GM12892 (cell line): ENCODE measurements around the gene COL18A1.
"Not testable (repeated sequence)": the region's sequence is repeated elsewhere in the genome, so short reads cannot be mapped to it uniquely, and the experiment has no call there.

ENCODE experiments used
- DNase-seq: peaks from one replicate; pipeline ENCODE4 v3.0.0; 2011; ENCODE audit not compliant: insufficient read length
- FAIRE-seq: peaks from 2 replicates; lab custom pipeline; 2011; peaks lifted over from hg19 to GRCh38; lab: Jason Lieb, UNC
- POLR2A ChIP-seq: IDR thresholded peaks from 2 replicates; pipeline ENCODE4 v1.6.1; 2011; ENCODE audit warnings: low read depth, low read length, control low read depth
- POLR2AphosphoS5 ChIP-seq: IDR thresholded peaks from 2 replicates; pipeline ENCODE4 v1.6.1; 2011; ENCODE audit warnings: low read depth, low read length, control low read depth
- TAF1 ChIP-seq: IDR thresholded peaks from 2 replicates; pipeline ENCODE4 v1.6.1; 2011; ENCODE audit warnings: low read depth, mild to moderate bottlenecking, control low read depth, low read length, borderline replicate concordance

COL18A1 gene

DNA sequence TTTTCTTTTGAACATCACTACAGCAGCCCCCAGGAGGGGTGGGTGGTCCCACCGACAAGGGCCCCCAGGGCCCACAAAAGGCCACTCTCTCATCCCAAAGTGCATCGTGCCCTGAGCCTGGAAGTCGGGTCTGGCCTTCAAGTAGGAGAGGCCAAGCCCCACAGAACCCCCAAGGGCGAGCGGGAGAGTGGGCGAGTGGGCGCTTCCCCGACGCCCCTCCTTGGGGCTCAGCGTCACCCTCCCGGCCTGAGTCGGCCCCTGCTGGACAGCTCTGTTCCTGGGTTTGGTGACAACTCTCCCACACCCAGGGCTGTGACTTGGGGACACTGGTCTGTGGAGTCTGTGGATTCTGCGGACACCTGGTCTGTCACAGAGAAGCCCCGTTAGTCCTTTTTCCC is 42.2 kb upstream of the COL18A1 start:
- no peak for DNase-seq
- FAIRE-seq: no peak
- TF ChIP-seq POLR2A: no peak
- TF ChIP-seq POLR2AphosphoS5: no peak
- no peak for TF ChIP-seq TAF1

GRCh38 chr21:45363272-45363671 is 41.7 kb upstream of the COL18A1 start:
- DNase-seq, FAIRE-seq: not testable (repeated sequence)

- TF ChIP-seq POLR2A (no peak), POLR2AphosphoS5 (no peak), TAF1 (no peak)
- FAIRE-seq (no peak), DNase-seq (peak; percentile 62)
Observed at GRCh38 chr21:45363921-45364467, 41.0 kb upstream of the COL18A1 start.

- DNase-seq (no peak), FAIRE-seq (no peak)
- no peak for TF ChIP-seq POLR2AphosphoS5
Observed at GRCh38 chr21:45364468-45365185, 40.3 kb upstream of the COL18A1 start.

DNA sequence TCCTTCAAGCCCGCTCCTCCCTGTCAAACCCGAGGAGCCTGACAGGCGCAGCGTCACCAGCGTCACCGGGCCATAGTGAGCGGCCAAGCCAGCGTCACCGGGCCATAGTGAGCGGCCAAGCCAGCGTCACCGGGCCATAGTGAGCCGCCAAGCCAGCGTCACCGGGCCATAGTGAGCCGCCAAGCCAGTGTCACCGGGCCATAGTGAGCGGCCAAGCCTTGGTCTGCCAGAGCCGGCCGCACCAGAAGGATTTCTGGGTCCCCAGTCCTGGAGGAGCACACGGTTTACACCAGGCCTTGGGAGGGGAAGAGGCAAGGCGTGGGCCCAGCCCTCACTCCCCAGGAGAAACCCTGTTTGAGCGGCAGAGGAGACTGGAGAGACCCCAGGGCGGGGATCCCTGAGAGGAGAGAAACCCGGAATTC is 39.8 kb upstream of the COL18A1 start:
- no peak for DNase-seq
- TF ChIP-seq TAF1 (no peak), POLR2A (no peak), POLR2AphosphoS5 (no peak)
- FAIRE-seq: no peak

GRCh38 chr21:45365608-45366241 is 39.2 kb upstream of the COL18A1 start:
- DNase-seq (no peak), FAIRE-seq (no peak)
- no peak for TF ChIP-seq POLR2A
- TF ChIP-seq TAF1: no peak
- TF ChIP-seq POLR2AphosphoS5: no peak

GRCh38 chr21:45366476-45366875 is 38.5 kb upstream of the COL18A1 start:
- TF ChIP-seq POLR2A (no peak), TAF1 (no peak), POLR2AphosphoS5 (no peak)
- FAIRE-seq (no peak), DNase-seq (no peak)

DNA sequence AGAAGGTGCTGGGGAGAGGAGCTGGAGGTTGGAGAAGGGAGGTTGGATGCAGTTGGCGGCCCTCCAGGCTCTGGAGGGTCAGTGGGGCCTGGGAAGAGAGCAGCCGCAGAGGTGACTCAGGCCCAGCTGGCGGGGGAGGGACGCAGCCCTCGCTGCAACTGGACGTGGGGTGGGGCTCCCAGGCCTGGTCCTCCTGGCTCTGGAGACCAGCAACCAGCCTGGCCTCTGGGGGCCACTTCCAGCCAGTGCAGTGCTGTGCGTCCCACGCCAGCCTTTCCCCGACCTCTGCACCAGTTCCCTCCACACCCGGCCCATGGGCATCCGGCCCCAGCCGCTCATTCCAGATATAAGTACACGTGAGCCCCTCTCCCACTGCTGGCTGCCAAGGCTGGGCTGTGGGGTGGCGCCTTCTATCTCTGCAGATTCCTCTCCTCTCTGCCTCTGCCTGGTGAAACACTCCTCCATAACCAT is 38.0 kb upstream of the COL18A1 start:
- TF ChIP-seq POLR2AphosphoS5: no peak
- TF ChIP-seq POLR2A: no peak
- TF ChIP-seq TAF1: no peak
- DNase-seq (no peak), FAIRE-seq (no peak)

GRCh38 chr21:45367402-45368351 is 37.3 kb upstream of the COL18A1 start:
- no peak for DNase-seq
- no peak for FAIRE-seq
- no peak for TF ChIP-seq POLR2AphosphoS5

DNA sequence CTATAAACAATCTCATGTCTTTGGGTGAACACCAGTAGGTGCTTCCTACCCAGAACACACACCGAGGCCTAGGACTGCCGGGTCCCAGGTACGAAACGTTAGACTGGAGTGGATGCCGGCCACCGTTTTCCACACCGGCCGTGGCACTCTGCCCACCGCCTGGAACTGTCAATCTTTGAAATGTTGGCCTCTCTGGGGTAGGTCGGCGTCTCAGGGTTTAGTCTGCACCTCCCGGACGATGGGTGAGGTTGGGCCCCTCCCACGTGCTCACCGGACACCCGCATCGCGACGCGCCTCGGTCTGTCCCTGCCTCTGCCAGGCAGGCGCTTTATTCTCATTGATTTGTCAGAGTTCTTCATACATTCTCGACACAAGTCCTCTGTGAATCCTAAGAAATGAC is 35.9 kb upstream of the COL18A1 start:
- FAIRE-seq: not testable (repeated sequence)

GRCh38 chr21:45370575-45370974 is 34.4 kb upstream of the COL18A1 start:
- no peak for FAIRE-seq
- no peak for TF ChIP-seq TAF1
- DNase-seq: no peak

More for the DNA sequence above, 35.9 kb upstream of the COL18A1 start:
- not testable (repeated sequence) for DNase-seq

DNA sequence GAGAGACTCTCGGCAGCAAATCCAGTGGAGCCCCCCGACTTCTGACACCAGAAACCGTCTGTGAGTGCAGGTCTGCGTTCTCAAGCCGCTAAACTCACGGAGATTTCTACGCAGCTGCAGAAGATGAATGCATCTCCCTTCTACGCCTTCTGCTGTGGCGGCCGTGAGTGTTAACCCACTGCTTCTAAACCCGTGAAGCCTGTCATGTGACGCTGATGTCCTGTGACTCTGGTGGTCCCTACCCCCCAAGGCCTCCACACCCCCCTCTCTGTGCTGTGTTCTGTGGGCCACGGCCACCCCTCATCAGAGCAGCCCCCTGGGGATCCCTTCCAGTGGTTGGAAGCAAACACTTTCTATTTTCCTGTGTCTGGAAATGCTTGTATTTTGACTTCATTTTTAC is 33.9 kb upstream of the COL18A1 start:
- FAIRE-seq: no peak

More for the DNA sequence above, 33.9 kb upstream of the COL18A1 start:
- no peak for TF ChIP-seq POLR2AphosphoS5
- no peak for TF ChIP-seq TAF1
- TF ChIP-seq POLR2A: no peak
- DNase-seq: no peak
